Neural progenitor cell (in vitro differentiated cells): ENCODE measurements around the gene TENM3. TPM values are rescaled to one million over a fixed set of nuclear protein-coding genes. Genes with fewer than 3 reads are reported as not detected.
A peak's percentile ranks its signal among the peaks of the same experiment; 100 is the strongest.

Experiments used
- DNase-seq: peaks from one replicate; pipeline ENCODE4 v3.0.0-alpha.2; 2016; ENCODE audit warnings: low spot score
- H2AFZ ChIP-seq: fragments of 200-600 bp; sonication (generic); replicated peaks from 2 replicates; pipeline ENCODE4 v1.6.1; 2016; ENCODE audit warnings: antibody characterized with exemption
- H3F3A ChIP-seq: fragments of 200-600 bp; sonication (generic); 2 replicates; pipeline ENCODE4 v1.6.1; 2016; ENCODE audit warnings: antibody characterized with exemption, low read depth
- H3K27ac ChIP-seq: fragments of 200-600 bp; sonication (generic); 2 replicates; pipeline ENCODE4 v1.5.1; 2016; ENCODE audit warnings: mild to moderate bottlenecking
- H3K27me3 ChIP-seq: fragments of 200-600 bp; sonication (generic); 2 replicates; pipeline ENCODE4 v1.6.1; 2016; ENCODE audit warnings: mild to moderate bottlenecking, moderate library complexity
- H3K36me3 ChIP-seq: fragments of 200-600 bp; sonication (generic); 2 replicates; pipeline ENCODE4 v1.5.1; 2016
- H3K4me1 ChIP-seq: fragments of 200-600 bp; sonication (generic); 2 replicates; pipeline ENCODE4 v1.6.1; 2016; ENCODE audit warnings: mixed run types
- H3K4me2 ChIP-seq: fragments of 200-600 bp; sonication (generic); 2 replicates; pipeline ENCODE4 v1.6.1; 2016
- H3K4me3 ChIP-seq: fragments of 200-600 bp; sonication (generic); 2 replicates; pipeline ENCODE4 v1.5.1; 2016
- H3K79me2 ChIP-seq: fragments of 200-600 bp; sonication (generic); 2 replicates; pipeline ENCODE4 v1.6.1; 2016; ENCODE audit warnings: low read depth
- H3K9ac ChIP-seq: fragments of 200-600 bp; sonication (generic); 2 replicates; pipeline ENCODE4 v1.6.1; 2016
- H3K9me3 ChIP-seq: fragments of 200-600 bp; sonication (generic); 2 replicates; pipeline ENCODE4 v1.5.1; 2016; ENCODE audit warnings: low read depth
- H4K20me1 ChIP-seq: fragments of 200-600 bp; sonication (generic); 2 replicates; pipeline ENCODE4 v1.6.1; 2016; ENCODE audit warnings: low read depth
- H3K27ac Mint-ChIP-seq: 3 replicates; pipeline ENCODE4 v1.8.0; 2021; ENCODE audit warnings: mixed read lengths
- H3K27me3 Mint-ChIP-seq: 2 replicates; pipeline ENCODE4 v1.8.0; 2022; ENCODE audit warnings: low read depth, mild to moderate bottlenecking, inconsistent platforms, moderate library complexity, mixed read lengths; ENCODE audit not compliant: insufficient read depth
- H3K36me3 Mint-ChIP-seq: 3 replicates; pipeline ENCODE4 v1.8.0; 2021; ENCODE audit warnings: mixed read lengths
- H3K4me1 Mint-ChIP-seq: 3 replicates; pipeline ENCODE4 v1.8.0; 2021; ENCODE audit warnings: mixed read lengths
- H3K4me3 Mint-ChIP-seq: 3 replicates; pipeline ENCODE4 v1.8.0; 2021; ENCODE audit warnings: mild to moderate bottlenecking, moderate library complexity, mixed read lengths
- H3K9me3 Mint-ChIP-seq: 3 replicates; pipeline ENCODE4 v1.8.0; 2020; ENCODE audit warnings: mixed read lengths
- CTCF ChIP-seq: fragments of 200-600 bp; sonication (generic); IDR thresholded peaks from 2 replicates; pipeline ENCODE4 v1.5.1; 2017; ENCODE audit warnings: antibody characterized with exemption, mild to moderate bottlenecking
- EZH2 ChIP-seq: fragments of 200-600 bp; sonication (generic); IDR thresholded peaks from 2 replicates; pipeline ENCODE4 v1.6.1; 2017; ENCODE audit warnings: antibody characterized with exemption, mild to moderate bottlenecking, moderate library complexity
- EZH2phosphoT487 ChIP-seq: fragments of 200-600 bp; sonication (generic); IDR thresholded peaks from 2 replicates; pipeline ENCODE4 v1.6.1; 2017; ENCODE audit warnings: antibody characterized with exemption
- total RNA-seq: library from RNA; depleted of rRNA; stranded (reverse); fragments of >200 nt; gene quantifications from 2 replicates; pipeline ENCODE4 v1.2.3, GENCODE V29; 2015; ENCODE audit warnings: low replicate concordance

The TENM3 gene
- total RNA-seq, 1 donor from 2014 or later, result 78.7 TPM

GRCh38 chr4:182286931-182287330 is 43.7 kb downstream of the TENM3 start:
- no peak for TF ChIP-seq EZH2phosphoT487
- TF ChIP-seq CTCF, result no peak
- no peak for TF ChIP-seq EZH2
- no peaks in the 10 kb centered on the region for H3K79me2 ChIP-seq
- peaks cover 18% of the 10 kb centered on the region for H3K9me3 Mint-ChIP-seq
- H3F3A ChIP-seq, result no peaks in the 10 kb centered on the region
- H3K4me2 ChIP-seq, result no peak overlapping the region
- H3K4me3 Mint-ChIP-seq, result no peak overlapping the region
- H3K4me1 Mint-ChIP-seq, result peaks cover 5% of the 10 kb centered on the region
- DNase-seq, result no peak
- H3K36me3 Mint-ChIP-seq, result peaks cover 50% of the 10 kb centered on the region
- H3K4me3 ChIP-seq, result no peak overlapping the region
- no peaks in the 10 kb centered on the region for H3K36me3 ChIP-seq
- no peak overlapping the region for H3K27ac Mint-ChIP-seq
- H3K9ac ChIP-seq, result no peak overlapping the region
- H4K20me1 ChIP-seq, result peaks cover 9% of the 10 kb centered on the region
- H2AFZ ChIP-seq, result no peak overlapping the region
- no peaks in the 10 kb centered on the region for H3K4me1 ChIP-seq
- no peak overlapping the region for H3K27ac ChIP-seq
- H3K27me3 ChIP-seq, result no peaks in the 10 kb centered on the region
- H3K27me3 Mint-ChIP-seq, result peaks cover 2% of the 10 kb centered on the region
- H3K9me3 ChIP-seq, result no peaks in the 10 kb centered on the region

GRCh38 chr4:182288534-182288933 is 45.3 kb downstream of the TENM3 start:
- H4K20me1 ChIP-seq, result peaks cover 9% of the 10 kb centered on the region
- no peak for DNase-seq
- no peaks in the 10 kb centered on the region for H3K79me2 ChIP-seq
- H3K36me3 ChIP-seq, result no peaks in the 10 kb centered on the region
- Mint-ChIP-seq H3K36me3 (peaks cover 48% of the 10 kb centered on the region), H3K4me1 (peaks cover 9% of the 10 kb centered on the region), H3K27me3 (peaks cover 2% of the 10 kb centered on the region), H3K9me3 (peaks cover 15% of the 10 kb centered on the region), H3K4me3 (no peak overlapping the region), H3K27ac (no peak overlapping the region)
- no peaks in the 10 kb centered on the region for H3K27me3 ChIP-seq
- H3K4me3 ChIP-seq, result no peak overlapping the region
- H2AFZ ChIP-seq, result no peak overlapping the region
- H3K9ac ChIP-seq, result no peak overlapping the region
- no peak overlapping the region for H3K27ac ChIP-seq
- peaks cover 4% of the 10 kb centered on the region for H3F3A ChIP-seq
- H3K9me3 ChIP-seq, result no peaks in the 10 kb centered on the region
- no peak for TF ChIP-seq EZH2phosphoT487
- no peak for TF ChIP-seq CTCF
- no peak for TF ChIP-seq EZH2
- peaks cover 4% of the 10 kb centered on the region for H3K4me1 ChIP-seq
- H3K4me2 ChIP-seq, result no peak overlapping the region

DNA sequence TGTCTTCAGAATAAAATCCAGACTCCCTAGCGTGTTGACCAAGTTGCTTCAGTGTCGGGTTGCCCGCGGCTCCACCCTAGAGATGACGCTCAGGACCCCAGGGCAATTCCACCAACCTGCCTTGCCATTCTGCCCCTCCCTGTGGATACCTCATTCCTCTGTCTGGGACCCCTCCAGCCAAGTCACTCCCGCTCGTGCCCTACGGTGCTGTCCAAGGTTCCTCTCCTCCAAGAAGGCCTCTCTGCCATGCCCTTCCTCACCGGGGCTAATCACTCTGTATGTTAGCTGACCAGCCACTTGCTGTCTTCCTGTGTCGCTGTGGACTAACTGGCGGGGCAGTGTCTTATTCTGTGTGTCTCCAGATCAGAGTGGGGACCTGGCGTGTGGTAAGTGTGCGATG is 46.6 kb downstream of the TENM3 start:
- Mint-ChIP-seq H3K27me3 (peaks cover 2% of the 10 kb centered on the region), H3K4me1 (peaks cover 10% of the 10 kb centered on the region), H3K9me3 (peaks cover 15% of the 10 kb centered on the region), H3K36me3 (peaks cover 49% of the 10 kb centered on the region), H3K4me3 (peak overlapping the region; percentile 32), H3K27ac (peak overlapping the region; percentile 50)
- Histone ChIP-seq H3K27me3 (no peaks in the 10 kb centered on the region), H4K20me1 (peaks cover 9% of the 10 kb centered on the region), H3K9ac (no peak overlapping the region), H3K4me3 (no peak overlapping the region), H3K4me1 (peaks cover 12% of the 10 kb centered on the region), H3K27ac (no peak overlapping the region), H3F3A (peaks cover 8% of the 10 kb centered on the region), H3K9me3 (no peaks in the 10 kb centered on the region), H3K4me2 (no peak overlapping the region), H3K36me3 (no peaks in the 10 kb centered on the region), H3K79me2 (no peaks in the 10 kb centered on the region), H2AFZ (no peak overlapping the region)
- DNase-seq, result no peak
- no peak for TF ChIP-seq EZH2
- no peak for TF ChIP-seq EZH2phosphoT487
- TF ChIP-seq CTCF, result no peak
